Measurements from ENCODE around the gene TAF1A.
A peak's percentile ranks its signal among the peaks of the same experiment; 100 is the strongest.

The TAF1A gene

DNA sequence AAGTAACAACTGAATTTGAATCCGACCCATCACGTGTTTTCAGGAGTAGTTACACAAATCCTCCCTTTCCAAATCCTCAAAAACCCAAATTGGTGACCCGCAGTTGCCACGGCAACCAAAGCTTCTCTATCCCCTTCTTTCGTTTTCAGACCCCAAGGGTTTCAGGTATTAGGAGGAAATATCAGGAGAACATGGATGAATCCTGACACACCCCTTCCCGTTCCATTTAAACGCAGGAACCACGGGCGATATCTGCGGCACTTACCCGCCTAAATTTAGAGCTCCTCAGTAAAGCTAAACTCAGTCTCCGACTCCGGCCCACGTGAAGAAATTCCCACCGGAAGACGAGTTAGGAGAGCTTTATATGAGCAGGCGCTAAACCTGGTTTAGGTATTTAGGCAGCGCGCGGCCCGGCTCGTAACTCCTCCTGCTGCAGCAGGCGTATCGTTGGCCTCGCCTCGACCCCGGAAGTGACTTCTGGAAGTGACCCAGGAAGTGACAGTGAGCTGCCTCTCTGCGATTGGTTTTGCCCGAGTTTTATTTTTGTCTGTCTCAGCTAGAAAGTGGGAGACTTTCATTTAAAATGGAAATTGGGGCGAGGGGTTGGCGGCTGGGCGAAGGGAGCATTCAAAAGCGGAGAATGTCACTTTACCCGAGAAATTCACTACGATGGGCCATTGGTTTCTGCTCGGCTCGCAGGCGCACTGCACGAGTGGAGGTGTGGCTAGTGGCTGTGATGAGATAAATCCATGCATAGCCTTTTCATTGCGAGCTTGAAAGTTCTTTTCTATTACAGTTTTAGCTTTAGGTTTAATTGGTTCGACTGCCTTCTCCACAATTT is at the start of gene TAF1A:
TAF1A (minus strand) TSS at position 472 of the 841 bp plus-strand sequence.
- peak within 1 kb of the TSS; percentile 49 to 94 (median 85) for H3K9ac ChIP-seq (ENCODE audit: low read length in 5 of 5)
- peak within 1 kb of the TSS; percentile 93 for H3K27ac ChIP-seq (ENCODE audit: low read depth, low read length)
- no peaks in the 10 kb centered on the region for H3K9me3 ChIP-seq (ENCODE audit: control insufficient read depth in 5 of 5, low read length in 5 of 5)
- peaks cover 3 to 14% (median 9%) of the 10 kb centered on the region in 5 donors for H3K36me3 ChIP-seq (ENCODE audit: control insufficient read depth in 5 of 5, insufficient read depth in 5 of 5, low read length in 5 of 5)
- H3K4me3 ChIP-seq (ENCODE audit: low read depth in 1 of 5, low read length in 5 of 5): peak within 1 kb of the TSS; percentile 81 to 98 (median 90)
- peaks cover 2 to 24% (median 20%) of the 10 kb centered on the region in 5 donors for H3K4me1 ChIP-seq (ENCODE audit: control insufficient read depth in 5 of 5, insufficient read depth in 5 of 5, low read length in 5 of 5)
- H3K27me3 ChIP-seq (ENCODE audit: control insufficient read depth in 5 of 5, insufficient read depth in 4 of 5, low read length in 5 of 5): no peaks in the 10 kb centered on the region

- peaks cover 20 to 58% (median 32%) of the 10 kb centered on the region in 5 donors for H3K36me3 ChIP-seq (ENCODE audit: control insufficient read depth in 5 of 5, insufficient read depth in 5 of 5, low read length in 5 of 5)
Observed at GRCh38 chr1:222634180-222635013, 44.7 kb upstream of the TAF1A start.

GRCh38 chr1:222632749-222633148 is 43.0 kb upstream of the TAF1A start:
- no peaks in the 10 kb centered on the region for H3K9me3 ChIP-seq (ENCODE audit: control insufficient read depth in 5 of 5, low read length in 5 of 5)
- no peak overlapping the region for H3K27ac ChIP-seq (ENCODE audit: low read depth, low read length)
- H3K36me3 ChIP-seq (ENCODE audit: control insufficient read depth in 5 of 5, insufficient read depth in 5 of 5, low read length in 5 of 5): peaks cover 27 to 70% (median 47%) of the 10 kb centered on the region in 5 donors
- H3K27me3 ChIP-seq (ENCODE audit: control insufficient read depth in 5 of 5, insufficient read depth in 4 of 5, low read length in 5 of 5): no peaks in the 10 kb centered on the region
- H3K4me1 ChIP-seq (ENCODE audit: control insufficient read depth in 5 of 5, insufficient read depth in 5 of 5, low read length in 5 of 5): peaks cover 0 to 2% (median 0%) of the 10 kb centered on the region in 5 donors
- H3K4me3 ChIP-seq (ENCODE audit: low read depth in 1 of 5, low read length in 5 of 5): no peak overlapping the region
- no peak overlapping the region for H3K9ac ChIP-seq (ENCODE audit: low read length in 5 of 5)

More at GRCh38 chr1:222634180-222635013, 44.7 kb upstream of the TAF1A start:
- Histone ChIP-seq H3K27me3 (ENCODE audit: control insufficient read depth in 5 of 5, insufficient read depth in 4 of 5, low read length in 5 of 5) (no peaks in the 10 kb centered on the region), H3K27ac (ENCODE audit: low read depth, low read length) (no peak overlapping the region), H3K4me1 (ENCODE audit: control insufficient read depth in 5 of 5, insufficient read depth in 5 of 5, low read length in 5 of 5) (peaks cover 0 to 2% (median 0%) of the 10 kb centered on the region in 5 donors), H3K9ac (ENCODE audit: low read length in 5 of 5) (peak overlapping the region in 1 of 5 donors; percentile 28), H3K4me3 (ENCODE audit: low read depth in 1 of 5, low read length in 5 of 5) (no peak overlapping the region), H3K9me3 (ENCODE audit: control insufficient read depth in 5 of 5, low read length in 5 of 5) (no peaks in the 10 kb centered on the region)

- peaks cover 23 to 75% (median 54%) of the 10 kb centered on the region in 5 donors for H3K36me3 ChIP-seq (ENCODE audit: control insufficient read depth in 5 of 5, insufficient read depth in 5 of 5, low read length in 5 of 5)
Observed at GRCh38 chr1:222631611-222632208, 42.0 kb upstream of the TAF1A start.

GRCh38 chr1:222629921-222630535 is 40.3 kb upstream of the TAF1A start:
- Histone ChIP-seq H3K27me3 (ENCODE audit: control insufficient read depth in 5 of 5, insufficient read depth in 4 of 5, low read length in 5 of 5) (no peaks in the 10 kb centered on the region), H3K4me3 (ENCODE audit: low read depth in 1 of 5, low read length in 5 of 5) (no peak overlapping the region), H3K9ac (ENCODE audit: low read length in 5 of 5) (no peak overlapping the region), H3K36me3 (ENCODE audit: control insufficient read depth in 5 of 5, insufficient read depth in 5 of 5, low read length in 5 of 5) (peaks cover 22 to 72% (median 63%) of the 10 kb centered on the region in 5 donors), H3K4me1 (ENCODE audit: control insufficient read depth in 5 of 5, insufficient read depth in 5 of 5, low read length in 5 of 5) (peaks cover 0 to 2% (median 0%) of the 10 kb centered on the region in 5 donors), H3K27ac (ENCODE audit: low read depth, low read length) (no peak overlapping the region), H3K9me3 (ENCODE audit: control insufficient read depth in 5 of 5, low read length in 5 of 5) (no peaks in the 10 kb centered on the region)

More at GRCh38 chr1:222631611-222632208, 42.0 kb upstream of the TAF1A start:
- H3K27ac ChIP-seq (ENCODE audit: low read depth, low read length): no peak overlapping the region
- H3K4me3 ChIP-seq (ENCODE audit: low read depth in 1 of 5, low read length in 5 of 5): no peak overlapping the region
- H3K9ac ChIP-seq (ENCODE audit: low read length in 5 of 5): no peak overlapping the region
- H3K27me3 ChIP-seq (ENCODE audit: control insufficient read depth in 5 of 5, insufficient read depth in 4 of 5, low read length in 5 of 5): no peaks in the 10 kb centered on the region
- no peaks in the 10 kb centered on the region for H3K9me3 ChIP-seq (ENCODE audit: control insufficient read depth in 5 of 5, low read length in 5 of 5)
- H3K4me1 ChIP-seq (ENCODE audit: control insufficient read depth in 5 of 5, insufficient read depth in 5 of 5, low read length in 5 of 5): peaks cover 0 to 2% (median 0%) of the 10 kb centered on the region in 5 donors

DNA sequence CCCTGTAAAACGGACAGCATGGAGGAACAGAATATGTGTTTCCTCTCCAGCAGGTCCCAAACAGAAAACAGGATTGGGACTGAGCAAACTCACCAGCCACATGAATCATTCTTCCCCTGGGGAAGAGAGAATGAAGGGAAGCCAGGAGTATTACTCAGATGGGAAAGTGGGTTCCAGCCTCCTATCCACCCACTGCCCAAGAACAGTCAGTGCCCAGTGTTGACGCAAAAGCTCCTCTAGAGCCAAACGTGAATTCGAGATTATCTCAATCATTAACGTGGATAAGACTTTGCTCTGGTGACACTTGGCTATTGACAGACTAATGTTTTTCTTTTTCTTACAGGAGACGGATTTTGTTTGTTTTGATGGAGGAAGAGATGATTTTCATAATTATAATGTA is 37.5 kb upstream of the TAF1A start:
- Histone ChIP-seq H3K36me3 (ENCODE audit: control insufficient read depth in 5 of 5, insufficient read depth in 5 of 5, low read length in 5 of 5) (peaks cover 26 to 70% (median 57%) of the 10 kb centered on the region in 5 donors), H3K27ac (ENCODE audit: low read depth, low read length) (no peak overlapping the region), H3K9ac (ENCODE audit: low read length in 5 of 5) (no peak overlapping the region), H3K4me1 (ENCODE audit: control insufficient read depth in 5 of 5, insufficient read depth in 5 of 5, low read length in 5 of 5) (no peaks in the 10 kb centered on the region), H3K9me3 (ENCODE audit: control insufficient read depth in 5 of 5, low read length in 5 of 5) (no peaks in the 10 kb centered on the region), H3K27me3 (ENCODE audit: control insufficient read depth in 5 of 5, insufficient read depth in 4 of 5, low read length in 5 of 5) (no peaks in the 10 kb centered on the region), H3K4me3 (ENCODE audit: low read depth in 1 of 5, low read length in 5 of 5) (no peak overlapping the region)

GRCh38 chr1:222624214-222624613 is 34.5 kb upstream of the TAF1A start:
- no peaks in the 10 kb centered on the region for H3K27me3 ChIP-seq (ENCODE audit: control insufficient read depth in 5 of 5, insufficient read depth in 4 of 5, low read length in 5 of 5)
- peaks cover 0 to 6% (median 5%) of the 10 kb centered on the region in 5 donors for H3K4me1 ChIP-seq (ENCODE audit: control insufficient read depth in 5 of 5, insufficient read depth in 5 of 5, low read length in 5 of 5)
- H3K9ac ChIP-seq (ENCODE audit: low read length in 5 of 5): no peak overlapping the region
- peaks cover 25 to 53% (median 43%) of the 10 kb centered on the region in 5 donors for H3K36me3 ChIP-seq (ENCODE audit: control insufficient read depth in 5 of 5, insufficient read depth in 5 of 5, low read length in 5 of 5)
- no peaks in the 10 kb centered on the region for H3K9me3 ChIP-seq (ENCODE audit: control insufficient read depth in 5 of 5, low read length in 5 of 5)
- H3K27ac ChIP-seq (ENCODE audit: low read depth, low read length): no peak overlapping the region
- no peak overlapping the region for H3K4me3 ChIP-seq (ENCODE audit: low read depth in 1 of 5, low read length in 5 of 5)

DNA sequence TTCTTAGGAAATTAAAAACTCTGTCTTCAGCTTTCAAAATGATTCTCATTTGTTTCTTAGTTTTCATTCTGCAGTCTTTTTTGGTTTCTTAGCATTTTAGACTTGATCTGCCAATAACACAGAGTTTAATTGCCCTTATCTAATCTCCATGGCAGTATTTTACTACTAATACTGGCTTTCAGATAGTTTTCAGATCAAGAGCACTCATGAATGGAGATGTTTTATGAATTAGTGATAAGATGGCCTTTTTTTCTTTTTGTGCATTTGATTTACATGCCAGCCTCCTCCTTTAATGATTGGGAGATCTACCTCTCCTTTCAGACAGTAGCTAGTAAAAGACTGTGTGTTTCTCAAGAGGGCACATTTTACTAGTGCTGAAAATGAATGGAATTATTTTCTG is 33.7 kb upstream of the TAF1A start:
- peaks cover 0 to 14% (median 13%) of the 10 kb centered on the region in 5 donors for H3K4me1 ChIP-seq (ENCODE audit: control insufficient read depth in 5 of 5, insufficient read depth in 5 of 5, low read length in 5 of 5)
- H3K27ac ChIP-seq (ENCODE audit: low read depth, low read length): no peak overlapping the region
- peaks cover 22 to 46% (median 35%) of the 10 kb centered on the region in 5 donors for H3K36me3 ChIP-seq (ENCODE audit: control insufficient read depth in 5 of 5, insufficient read depth in 5 of 5, low read length in 5 of 5)
- H3K9ac ChIP-seq (ENCODE audit: low read length in 5 of 5): no peak overlapping the region
- H3K27me3 ChIP-seq (ENCODE audit: control insufficient read depth in 5 of 5, insufficient read depth in 4 of 5, low read length in 5 of 5): no peaks in the 10 kb centered on the region
- no peaks in the 10 kb centered on the region for H3K9me3 ChIP-seq (ENCODE audit: control insufficient read depth in 5 of 5, low read length in 5 of 5)
- no peak overlapping the region for H3K4me3 ChIP-seq (ENCODE audit: low read depth in 1 of 5, low read length in 5 of 5)

- no peak overlapping the region for H3K9ac ChIP-seq (ENCODE audit: low read length in 5 of 5)
- no peaks in the 10 kb centered on the region for H3K9me3 ChIP-seq (ENCODE audit: control insufficient read depth in 5 of 5, low read length in 5 of 5)
- no peaks in the 10 kb centered on the region for H3K27me3 ChIP-seq (ENCODE audit: control insufficient read depth in 5 of 5, insufficient read depth in 4 of 5, low read length in 5 of 5)
- peaks cover 16 to 39% (median 28%) of the 10 kb centered on the region in 5 donors for H3K36me3 ChIP-seq (ENCODE audit: control insufficient read depth in 5 of 5, insufficient read depth in 5 of 5, low read length in 5 of 5)
- H3K27ac ChIP-seq (ENCODE audit: low read depth, low read length): no peak overlapping the region
- H3K4me1 ChIP-seq (ENCODE audit: control insufficient read depth in 5 of 5, insufficient read depth in 5 of 5, low read length in 5 of 5): peaks cover 0 to 14% (median 13%) of the 10 kb centered on the region in 5 donors
- no peak overlapping the region for H3K4me3 ChIP-seq (ENCODE audit: low read depth in 1 of 5, low read length in 5 of 5)
Observed at GRCh38 chr1:222622765-222623164, 33.0 kb upstream of the TAF1A start.

All from subcutaneous abdominal adipose tissue (tissue), 5 donors.